HG03159 (cell line): ENCODE measurements around the gene POT1.

ENCODE experiments used
- ATAC-seq: cut with Tn5 transposase; IDR thresholded peaks from one replicate; pipeline ENCODE4 v1.9.1; 2021; ENCODE audit warnings: mild to moderate bottlenecking, moderate library complexity; ENCODE audit not compliant: unreplicated experiment

The POT1 gene

DNA sequence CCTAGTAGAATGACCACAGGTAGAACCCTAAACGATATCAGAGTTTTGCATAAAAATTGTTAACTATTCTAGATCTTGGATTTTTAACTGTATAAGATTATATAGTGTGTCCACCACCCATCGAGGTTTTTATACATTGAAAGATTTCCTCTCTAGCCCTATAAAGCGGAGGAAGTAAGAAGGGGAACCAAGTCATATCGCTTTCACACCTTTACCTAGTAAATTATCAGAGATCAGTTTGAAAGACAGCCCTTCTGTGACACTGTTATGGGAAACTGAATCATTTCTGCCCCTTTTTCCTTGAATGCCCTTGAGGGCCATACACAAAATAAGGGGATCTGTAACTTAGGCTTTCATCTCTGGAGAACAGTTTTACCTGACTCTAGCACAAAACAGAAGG is 155.7 kb downstream of the POT1 start:
- no peak for ATAC-seq

- no peak for ATAC-seq
Measured at GRCh38 chr7:124773339-124773738, 156.3 kb downstream of the POT1 start.
